Right atrium auricular region (tissue), 2 donors: Measurements from ENCODE around the gene SMURF1. TPM values are rescaled to one million over a fixed set of nuclear protein-coding genes. Genes with fewer than 3 reads are reported as not detected.

Source experiments
- DNase-seq: peaks from one replicate; pipeline ENCODE4 v3.0.0-alpha.2; 2019; ENCODE audit warnings: low spot score
- H3K27ac ChIP-seq, 2 donors: fragments of 200-600 bp; sonication (generic); 1 replicate in 1 of 2; 2 replicates in 1 of 2; pipeline ENCODE4 v1.5.1; 2016 to 2019
- H3K27me3 ChIP-seq, 2 donors: fragments of 200-600 bp; sonication (generic); one replicate each; pipeline versions ENCODE4 v1.5.1 to v1.6.0; 2017 to 2019
- H3K36me3 ChIP-seq: fragments of 200-600 bp; sonication (generic); one replicate; pipeline ENCODE4 v1.5.1; 2016
- H3K4me1 ChIP-seq, 2 donors: fragments of 200-600 bp; sonication (generic); one replicate each; pipeline versions ENCODE4 v1.5.1 to v1.6.0; 2017 to 2019
- H3K4me3 ChIP-seq, 2 donors: fragments of 200-600 bp; sonication (generic); 1 replicate in 1 of 2; 2 replicates in 1 of 2; pipeline ENCODE4 v1.5.1; 2017 to 2019; ENCODE audit warnings: mild to moderate bottlenecking in 1 of 2, moderate library complexity in 1 of 2
- H3K9me3 ChIP-seq, 2 donors: fragments of 200-600 bp; sonication (generic); one replicate each; pipeline ENCODE4 v1.5.1; 2019
- CTCF ChIP-seq, 2 donors: fragments of 200-600 bp; sonication (generic); IDR thresholded peaks; one replicate each; pipeline ENCODE4 v1.5.1; 2019; ENCODE audit warnings: antibody characterized with exemption in 2 of 2
- total RNA-seq, 2 donors: library from RNA; depleted of rRNA; stranded (reverse); fragments of >200 nt; gene quantifications; one replicate each; pipeline ENCODE4 v1.1.0, GENCODE V29; 2016

The SMURF1 gene
- total RNA-seq, 2 donors from 2014 or later: 9.0 to 14.3 TPM

GRCh38 chr7:99019523-99020412 lies 124.1 kb downstream of the SMURF1 start:
- Histone ChIP-seq H3K9me3 (no peaks in the 10 kb centered on the region), H3K4me1 (peaks cover 0 to 24% of the 10 kb centered on the region in 2 donors), H3K27ac (no peak overlapping the region), H3K27me3 (no peaks in the 10 kb centered on the region), H3K4me3 (no peak overlapping the region), H3K36me3 (peaks cover 20% of the 10 kb centered on the region)
- no peak for TF ChIP-seq CTCF (IDR thresholded peaks at IDR 0.05)
- DNase-seq: peak; percentile 23

GRCh38 chr7:99016196-99016595 lies 127.7 kb downstream of the SMURF1 start:
- H3K4me3 ChIP-seq: no peak overlapping the region
- H3K36me3 ChIP-seq: peaks cover 56% of the 10 kb centered on the region
- TF ChIP-seq CTCF (IDR thresholded peaks at IDR 0.05): no peak

GRCh38 chr7:99014113-99014985 lies 129.6 kb downstream of the SMURF1 start:
- no peak for DNase-seq
- Histone ChIP-seq H3K4me1 (peaks cover 0 to 3% of the 10 kb centered on the region in 2 donors), H3K4me3 (no peak overlapping the region), H3K27ac (no peak overlapping the region), H3K27me3 (no peaks in the 10 kb centered on the region), H3K9me3 (no peaks in the 10 kb centered on the region), H3K36me3 (peaks cover 63% of the 10 kb centered on the region)
- TF ChIP-seq CTCF (IDR thresholded peaks at IDR 0.05): no peak

More at GRCh38 chr7:99016196-99016595, 127.7 kb downstream of the SMURF1 start:
- no peak overlapping the region for H3K27ac ChIP-seq
- H3K9me3 ChIP-seq: no peaks in the 10 kb centered on the region
- no peaks in the 10 kb centered on the region for H3K27me3 ChIP-seq
- no peak for DNase-seq
- H3K4me1 ChIP-seq: peaks cover 0 to 8% of the 10 kb centered on the region in 2 donors

- H3K9me3 ChIP-seq: no peaks in the 10 kb centered on the region
- H3K4me3 ChIP-seq: no peak overlapping the region
- no peak overlapping the region for H3K27ac ChIP-seq
- DNase-seq: no peak
- peaks cover 66% of the 10 kb centered on the region for H3K36me3 ChIP-seq
- H3K4me1 ChIP-seq: no peaks in the 10 kb centered on the region
- no peak for TF ChIP-seq CTCF (IDR thresholded peaks at IDR 0.05)
- H3K27me3 ChIP-seq: no peaks in the 10 kb centered on the region
These were observed 130.4 kb downstream of the SMURF1 start for GRCh38 chr7:99013266-99014112.

GRCh38 chr7:99012722-99013121 lies 131.2 kb downstream of the SMURF1 start:
- Histone ChIP-seq H3K4me1 (no peaks in the 10 kb centered on the region), H3K9me3 (no peaks in the 10 kb centered on the region), H3K4me3 (no peak overlapping the region), H3K27ac (no peak overlapping the region), H3K27me3 (no peaks in the 10 kb centered on the region), H3K36me3 (peaks cover 70% of the 10 kb centered on the region)
- TF ChIP-seq CTCF (IDR thresholded peaks at IDR 0.05): no peak
- DNase-seq: no peak
